GM21737 (cell line): Measurements from ENCODE around the gene ZDHHC5.
"Not testable (repeated sequence)": the region's sequence is repeated elsewhere in the genome, so short reads cannot be mapped to it uniquely, and the experiment has no call there.

Experiments used
- ATAC-seq: cut with Tn5 transposase; IDR thresholded peaks from one replicate; pipeline ENCODE4 v1.9.1; 2021; ENCODE audit warnings: mild to moderate bottlenecking, moderate library complexity; ENCODE audit not compliant: unreplicated experiment

ZDHHC5 gene

GRCh38 chr11:57643802-57644201 is 24.1 kb upstream of the ZDHHC5 start:
- no peak for ATAC-seq

GRCh38 chr11:57644748-57645688 is 22.9 kb upstream of the ZDHHC5 start:
- no peak for ATAC-seq

GRCh38 chr11:57645689-57646085 is 22.2 kb upstream of the ZDHHC5 start:
- no peak for ATAC-seq

- ATAC-seq = no peak
Measured at GRCh38 chr11:57646194-57646798, 21.6 kb upstream of the ZDHHC5 start.

GRCh38 chr11:57646799-57647303 is 21.1 kb upstream of the ZDHHC5 start:
- no peak for ATAC-seq

GRCh38 chr11:57647372-57647771 is 20.5 kb upstream of the ZDHHC5 start:
- no peak for ATAC-seq

GRCh38 chr11:57647960-57648800 is 19.7 kb upstream of the ZDHHC5 start:
- ATAC-seq = no peak

GRCh38 chr11:57648801-57649735 is 18.8 kb upstream of the ZDHHC5 start:
- no peak for ATAC-seq

- ATAC-seq = no peak
Measured at GRCh38 chr11:57649826-57650738, 17.8 kb upstream of the ZDHHC5 start, which contains the start of gene YPEL4. Gene YPEL4, minus strand, starts transcription at chr11:57649912. Its CDS starts 2,805 bp downstream, at chr11:57647107.

GRCh38 chr11:57650739-57651090 is 17.2 kb upstream of the ZDHHC5 start:
- ATAC-seq = no peak

- ATAC-seq = no peak
Measured at GRCh38 chr11:57651408-57651807, 16.5 kb upstream of the ZDHHC5 start.

- not testable (repeated sequence) for ATAC-seq
Measured at GRCh38 chr11:57652230-57652629, 15.7 kb upstream of the ZDHHC5 start.

- ATAC-seq = no peak
Measured at GRCh38 chr11:57652662-57653061, 15.3 kb upstream of the ZDHHC5 start.

GRCh38 chr11:57653163-57653562 is 14.8 kb upstream of the ZDHHC5 start:
- ATAC-seq = no peak

- ATAC-seq = no peak
Measured at GRCh38 chr11:57656885-57657193, 11.1 kb upstream of the ZDHHC5 start.

- peak; percentile 93 for ATAC-seq
Measured at GRCh38 chr11:57657194-57658022, 10.5 kb upstream of the ZDHHC5 start, which contains the start of gene CLP1. Gene CLP1, plus strand, starts transcription at chr11:57657762. Its CDS starts 1,715 bp downstream, at chr11:57659477.

- ATAC-seq = no peak
Measured at GRCh38 chr11:57658023-57658361, 9.9 kb upstream of the ZDHHC5 start.

- no peak for ATAC-seq
Measured at GRCh38 chr11:57659669-57660068, 8.2 kb upstream of the ZDHHC5 start.
